ENCODE results near the gene ARPC5.

Gene ARPC5

DNA sequence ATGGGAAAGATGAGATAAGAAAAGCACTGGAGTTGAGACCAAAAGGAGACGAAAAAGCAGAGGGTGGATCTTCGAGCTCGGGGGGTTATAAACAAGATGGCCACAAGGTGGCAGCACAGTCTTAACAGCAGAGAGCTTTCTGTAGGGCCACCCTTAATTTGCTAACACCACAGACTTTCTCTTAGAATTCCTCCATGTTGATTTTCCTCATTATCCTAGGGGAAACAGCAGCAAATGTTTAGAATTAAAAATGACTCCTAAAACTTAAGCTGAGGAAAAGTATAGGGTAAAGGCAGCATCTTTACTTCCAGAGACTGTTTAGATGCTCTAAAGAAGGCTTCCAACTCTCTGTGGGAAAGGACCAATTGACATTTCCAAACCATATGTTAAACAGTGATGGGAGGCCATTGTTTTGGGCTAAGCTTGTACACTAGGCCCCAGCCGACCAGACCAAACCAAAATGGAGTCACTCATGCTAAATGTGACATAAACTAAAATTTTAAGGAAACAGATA, 20.0 kb upstream of the ARPC5 start:
- WGBS (ENCODE audit: extremely low coverage, insufficient coverage, insufficient read length), result no CpG with 5 or more reads among the region's 4 CpGs
- H4K91ac ChIP-seq (ENCODE audit: low read depth, low read length), result no peak overlapping the region
- peak; percentile 68 to 88 for DNase-seq

DNA sequence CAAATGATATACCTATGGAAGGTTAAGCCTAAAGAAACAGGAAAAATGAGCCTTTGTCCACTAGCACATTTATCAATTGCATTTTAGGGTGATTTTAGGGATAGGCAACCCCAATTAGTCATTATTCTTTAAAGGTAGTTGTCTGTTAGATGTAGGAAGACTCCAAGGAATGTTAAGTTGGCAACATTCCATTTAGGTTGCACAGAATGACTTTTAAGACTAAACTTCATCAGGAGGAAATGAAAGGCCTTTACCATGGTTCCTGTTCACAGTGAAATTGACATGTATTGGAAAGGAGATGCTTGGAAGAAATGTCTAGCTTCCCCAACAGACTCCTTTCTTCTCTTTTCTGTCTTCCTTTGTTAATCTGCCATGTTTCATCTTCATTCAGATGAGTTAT, 19.1 kb upstream of the ARPC5 start:
- H3K9me3 ChIP-seq (ENCODE audit: insufficient read depth, low read depth, low read length), result no peaks in the 10 kb centered on the region
- no peaks in the 10 kb centered on the region for H3K36me3 ChIP-seq (ENCODE audit: control insufficient read depth in 1 of 2, insufficient read depth in 2 of 2, low read length in 2 of 2)
- no peak overlapping the region for H2BK5ac ChIP-seq (ENCODE audit: low read depth, low read length, poor library complexity)
- H4K91ac ChIP-seq (ENCODE audit: low read depth, low read length), result no peak overlapping the region
- DNase-seq, result no peak
- no peak overlapping the region for H3K18ac ChIP-seq (ENCODE audit: low read length)
- H3K9ac ChIP-seq (ENCODE audit: low read length), result no peak overlapping the region
- no peak overlapping the region for H3K4ac ChIP-seq (ENCODE audit: low read depth, low read length)
- H3K23ac ChIP-seq (ENCODE audit: low read length), result no peak overlapping the region
- no peak overlapping the region for H2AFZ ChIP-seq (ENCODE audit: insufficient read depth, low read length, poor library complexity)
- no peak overlapping the region for H4K12ac ChIP-seq (ENCODE audit: low read depth, low read length)
- no peak overlapping the region for H3K4me3 ChIP-seq (ENCODE audit: low read depth, low read length)
- H2AK5ac ChIP-seq (ENCODE audit: low read length), result no peak overlapping the region
- no peak overlapping the region for H3K14ac ChIP-seq (ENCODE audit: low read length)
- no peak overlapping the region for H3K27ac ChIP-seq (ENCODE audit: low read depth, low read length)
- H3K27me3 ChIP-seq (ENCODE audit: insufficient read depth, low read length), result no peaks in the 10 kb centered on the region
- H2BK12ac ChIP-seq (ENCODE audit: low read length), result no peak overlapping the region
- H4K8ac ChIP-seq (ENCODE audit: low read depth, low read length), result no peak overlapping the region
- H3K4me2 ChIP-seq (ENCODE audit: low read length), result no peak overlapping the region
- no peaks in the 10 kb centered on the region for H3K79me1 ChIP-seq (ENCODE audit: low read length)
- H2BK120ac ChIP-seq (ENCODE audit: insufficient read depth, low read length, poor library complexity), result no peak overlapping the region
- H3K4me1 ChIP-seq (ENCODE audit: control insufficient read depth in 1 of 2, insufficient read depth in 2 of 2, low read length in 2 of 2), result no peaks in the 10 kb centered on the region
- no peaks in the 10 kb centered on the region for H3K79me2 ChIP-seq (ENCODE audit: control insufficient read depth, insufficient read depth, low read length, poor library complexity)

More for the DNA sequence above, 20.0 kb upstream of the ARPC5 start:
- Histone ChIP-seq H3K14ac (ENCODE audit: low read length) (no peak overlapping the region), H3K9ac (ENCODE audit: low read length) (no peak overlapping the region), H2AK5ac (ENCODE audit: low read length) (no peak overlapping the region), H2BK5ac (ENCODE audit: low read depth, low read length, poor library complexity) (no peak overlapping the region), H3K23ac (ENCODE audit: low read length) (no peak overlapping the region), H3K4me2 (ENCODE audit: low read length) (no peak overlapping the region), H3K4me3 (ENCODE audit: low read depth, low read length) (no peak overlapping the region), H3K79me1 (ENCODE audit: low read length) (no peaks in the 10 kb centered on the region), H4K8ac (ENCODE audit: low read depth, low read length) (no peak overlapping the region), H3K27ac (ENCODE audit: low read depth, low read length) (no peak overlapping the region), H2BK120ac (ENCODE audit: insufficient read depth, low read length, poor library complexity) (no peak overlapping the region), H3K4me1 (ENCODE audit: control insufficient read depth in 1 of 2, insufficient read depth in 2 of 2, low read length in 2 of 2) (no peaks in the 10 kb centered on the region), H3K36me3 (ENCODE audit: control insufficient read depth in 1 of 2, insufficient read depth in 2 of 2, low read length in 2 of 2) (no peaks in the 10 kb centered on the region), H3K18ac (ENCODE audit: low read length) (no peak overlapping the region), H3K4ac (ENCODE audit: low read depth, low read length) (no peak overlapping the region), H2AFZ (ENCODE audit: insufficient read depth, low read length, poor library complexity) (no peak overlapping the region), H3K79me2 (ENCODE audit: control insufficient read depth, insufficient read depth, low read length, poor library complexity) (no peaks in the 10 kb centered on the region), H4K12ac (ENCODE audit: low read depth, low read length) (no peak overlapping the region), H2BK12ac (ENCODE audit: low read length) (no peak overlapping the region), H3K27me3 (ENCODE audit: insufficient read depth, low read length) (no peaks in the 10 kb centered on the region), H3K9me3 (ENCODE audit: insufficient read depth, low read depth, low read length) (no peaks in the 10 kb centered on the region)

DNA sequence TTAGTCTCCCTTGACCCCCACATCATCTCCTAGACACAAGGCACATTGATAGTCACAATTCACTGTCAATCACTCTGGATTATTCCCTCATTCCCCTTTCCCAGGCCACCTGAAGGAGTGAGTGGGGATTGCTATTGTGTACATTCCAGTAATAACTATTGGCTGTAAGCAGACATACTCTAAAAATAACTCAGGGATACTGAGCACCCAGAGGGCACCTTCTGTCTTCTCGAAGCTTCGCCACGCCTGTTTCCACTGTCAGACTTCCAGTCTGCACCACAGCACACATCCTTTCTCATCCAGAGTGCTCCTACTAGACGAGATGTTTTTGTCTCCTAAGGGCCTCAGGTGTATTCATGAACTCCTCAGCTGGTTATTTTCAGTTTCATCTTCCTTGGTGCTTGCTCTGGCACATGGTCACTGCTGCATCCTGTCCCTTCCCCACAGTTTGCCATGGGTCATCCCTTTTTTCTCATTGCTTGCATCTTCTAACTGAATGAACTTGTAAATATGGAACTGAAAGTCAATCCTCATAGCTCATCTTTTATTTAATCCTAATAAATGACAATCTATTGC, 18.4 kb upstream of the ARPC5 start:
- H4K91ac ChIP-seq (ENCODE audit: low read depth, low read length), result no peak overlapping the region
- no peak overlapping the region for H3K4ac ChIP-seq (ENCODE audit: low read depth, low read length)
- DNase-seq, result no peak
- H3K4me1 ChIP-seq (ENCODE audit: control insufficient read depth in 1 of 2, insufficient read depth in 2 of 2, low read length in 2 of 2), result no peaks in the 10 kb centered on the region
- H3K9ac ChIP-seq (ENCODE audit: low read length), result no peak overlapping the region
- H2AFZ ChIP-seq (ENCODE audit: insufficient read depth, low read length, poor library complexity), result no peak overlapping the region
- no peak overlapping the region for H4K8ac ChIP-seq (ENCODE audit: low read depth, low read length)
- H3K36me3 ChIP-seq (ENCODE audit: control insufficient read depth in 1 of 2, insufficient read depth in 2 of 2, low read length in 2 of 2), result no peaks in the 10 kb centered on the region
- H3K23ac ChIP-seq (ENCODE audit: low read length), result no peak overlapping the region
- no peaks in the 10 kb centered on the region for H3K79me1 ChIP-seq (ENCODE audit: low read length)
- no peak overlapping the region for H3K4me3 ChIP-seq (ENCODE audit: low read depth, low read length)
- no peak overlapping the region for H3K27ac ChIP-seq (ENCODE audit: low read depth, low read length)
- H2BK12ac ChIP-seq (ENCODE audit: low read length), result no peak overlapping the region
- H2AK5ac ChIP-seq (ENCODE audit: low read length), result no peak overlapping the region
- no peak overlapping the region for H2BK5ac ChIP-seq (ENCODE audit: low read depth, low read length, poor library complexity)
- no peak overlapping the region for H3K18ac ChIP-seq (ENCODE audit: low read length)
- no peak overlapping the region for H2BK120ac ChIP-seq (ENCODE audit: insufficient read depth, low read length, poor library complexity)
- no peaks in the 10 kb centered on the region for H3K79me2 ChIP-seq (ENCODE audit: control insufficient read depth, insufficient read depth, low read length, poor library complexity)
- H4K12ac ChIP-seq (ENCODE audit: low read depth, low read length), result no peak overlapping the region
- no peaks in the 10 kb centered on the region for H3K9me3 ChIP-seq (ENCODE audit: insufficient read depth, low read depth, low read length)
- H3K14ac ChIP-seq (ENCODE audit: low read length), result no peak overlapping the region
- no peaks in the 10 kb centered on the region for H3K27me3 ChIP-seq (ENCODE audit: insufficient read depth, low read length)
- WGBS (ENCODE audit: extremely low coverage, insufficient coverage, insufficient read length), result no CpG with 5 or more reads among the region's 4 CpGs
- H3K4me2 ChIP-seq (ENCODE audit: low read length), result no peak overlapping the region

DNA sequence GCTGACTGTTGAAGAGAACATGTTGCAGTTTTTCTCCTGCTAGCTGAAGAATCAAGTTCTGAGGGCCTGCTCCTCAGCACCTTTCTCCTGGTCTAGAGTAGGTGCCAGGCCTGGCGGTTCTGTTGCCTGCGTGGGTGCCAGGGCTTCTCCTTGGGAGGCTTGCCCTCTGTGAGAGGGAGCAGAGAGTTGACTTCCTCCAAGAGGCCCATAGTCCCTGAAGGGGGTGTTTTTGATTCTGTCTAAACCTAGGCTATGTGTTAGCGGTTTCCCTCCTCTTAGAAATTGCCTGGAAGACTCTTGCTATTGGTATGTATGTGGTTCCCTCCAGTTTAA, 17.8 kb upstream of the ARPC5 start:
- Histone ChIP-seq H3K18ac (ENCODE audit: low read length) (no peak overlapping the region), H2BK5ac (ENCODE audit: low read depth, low read length, poor library complexity) (no peak overlapping the region), H4K8ac (ENCODE audit: low read depth, low read length) (no peak overlapping the region), H3K14ac (ENCODE audit: low read length) (no peak overlapping the region), H3K36me3 (ENCODE audit: control insufficient read depth in 1 of 2, insufficient read depth in 2 of 2, low read length in 2 of 2) (no peaks in the 10 kb centered on the region), H2AK5ac (ENCODE audit: low read length) (no peak overlapping the region), H2BK120ac (ENCODE audit: insufficient read depth, low read length, poor library complexity) (no peak overlapping the region), H4K12ac (ENCODE audit: low read depth, low read length) (no peak overlapping the region), H2BK12ac (ENCODE audit: low read length) (no peak overlapping the region), H3K79me1 (ENCODE audit: low read length) (no peaks in the 10 kb centered on the region), H4K91ac (ENCODE audit: low read depth, low read length) (no peak overlapping the region), H3K79me2 (ENCODE audit: control insufficient read depth, insufficient read depth, low read length, poor library complexity) (no peaks in the 10 kb centered on the region), H3K4me2 (ENCODE audit: low read length) (no peak overlapping the region), H3K27me3 (ENCODE audit: insufficient read depth, low read length) (no peaks in the 10 kb centered on the region), H2AFZ (ENCODE audit: insufficient read depth, low read length, poor library complexity) (no peak overlapping the region), H3K9ac (ENCODE audit: low read length) (no peak overlapping the region), H3K4ac (ENCODE audit: low read depth, low read length) (no peak overlapping the region), H3K23ac (ENCODE audit: low read length) (no peak overlapping the region), H3K4me3 (ENCODE audit: low read depth, low read length) (no peak overlapping the region), H3K4me1 (ENCODE audit: control insufficient read depth in 1 of 2, insufficient read depth in 2 of 2, low read length in 2 of 2) (no peaks in the 10 kb centered on the region), H3K27ac (ENCODE audit: low read depth, low read length) (no peak overlapping the region), H3K9me3 (ENCODE audit: insufficient read depth, low read depth, low read length) (no peaks in the 10 kb centered on the region)
- no peak for DNase-seq
- no CpG with 5 or more reads among the region's 3 CpGs for WGBS (ENCODE audit: extremely low coverage, insufficient coverage, insufficient read length)

Measured in trophoblast cell (in vitro differentiated cells and primary cell).